BLaER1 (cell line): ENCODE data around the gene TLN1.

Experiments
- H3K27ac ChIP-seq: shearing (Covaris generic); formaldehyde crosslinking; 2 replicates; pipeline ENCODE4 v1.8.1; 2022
- H3K27me3 ChIP-seq: shearing (Covaris generic); formaldehyde crosslinking; 2 replicates; pipeline ENCODE4 v1.8.1; 2022
- H3K36me3 ChIP-seq: shearing (Covaris generic); formaldehyde crosslinking; 2 replicates; pipeline ENCODE4 v1.8.1; 2022
- H3K4me1 ChIP-seq: shearing (Covaris generic); formaldehyde crosslinking; 2 replicates; pipeline ENCODE4 v1.8.1; 2022
- H3K4me2 ChIP-seq: shearing (Covaris generic); formaldehyde crosslinking; 2 replicates; pipeline ENCODE4 v1.8.1; 2022
- H3K4me3 ChIP-seq: shearing (Covaris generic); formaldehyde crosslinking; 2 replicates; pipeline ENCODE4 v1.8.1; 2022
- H3K9ac ChIP-seq: shearing (Covaris generic); formaldehyde crosslinking; 2 replicates; pipeline ENCODE4 v1.8.1; 2022
- H3K9me3 ChIP-seq: shearing (Covaris generic); formaldehyde crosslinking; 2 replicates; pipeline ENCODE4 v1.8.1; 2022
- H4K20me1 ChIP-seq: shearing (Covaris generic); formaldehyde crosslinking; 2 replicates; pipeline ENCODE4 v1.8.1; 2022
- Cebpa-rat ChIP-seq: shearing (Covaris generic); IDR thresholded peaks from 2 replicates; pipeline ENCODE4 v1.8.1; 2022

The TLN1 gene

DNA sequence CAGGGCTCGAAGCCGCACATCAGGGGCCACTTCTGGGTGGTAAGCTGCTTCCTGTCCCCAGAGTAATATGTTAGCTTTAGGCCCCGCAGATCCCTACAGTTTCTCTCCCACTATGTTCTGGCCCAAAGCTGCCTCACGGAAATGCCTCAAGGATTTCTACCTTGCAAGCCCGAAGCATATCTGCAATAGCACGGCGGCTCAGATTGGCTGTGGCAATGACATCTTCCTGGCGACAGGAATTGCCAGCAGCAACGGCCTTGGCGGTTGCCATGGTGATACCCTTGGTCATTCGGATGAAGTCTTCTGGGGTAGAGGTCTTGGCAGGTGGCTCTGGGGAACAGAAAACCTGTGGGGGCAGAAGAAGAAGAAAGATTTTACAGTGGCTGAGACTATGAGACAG lies 32.0 kb downstream of the TLN1 start:
- Histone ChIP-seq H3K4me1 (no peaks in the 10 kb centered on the region), H3K27me3 (no peaks in the 10 kb centered on the region), H3K4me3 (no peak overlapping the region), H3K9ac (no peak overlapping the region), H3K4me2 (no peak overlapping the region), H3K9me3 (no peaks in the 10 kb centered on the region), H3K27ac (no peak overlapping the region), H4K20me1 (no peaks in the 10 kb centered on the region), H3K36me3 (peaks cover 96% of the 10 kb centered on the region)
- no peak for TF ChIP-seq Cebpa-rat

DNA sequence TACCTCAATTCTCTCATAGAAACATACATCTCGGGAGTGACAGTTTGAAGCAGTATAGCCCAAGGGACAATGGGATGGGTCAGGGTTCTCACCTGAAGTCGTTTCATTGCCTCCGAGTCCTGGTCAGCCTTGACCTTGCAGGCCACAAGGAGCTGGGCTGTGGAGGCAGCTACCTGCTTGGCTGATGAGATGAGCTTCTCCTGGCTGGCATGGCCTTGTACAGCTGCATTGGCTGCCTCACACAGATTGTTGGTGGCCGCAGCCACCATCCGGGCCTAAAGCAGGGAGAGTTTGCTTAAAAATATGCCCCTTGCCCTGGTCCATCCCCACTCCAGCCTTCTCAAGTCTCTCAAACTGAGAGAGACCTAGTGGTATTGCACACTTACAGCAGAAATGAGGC lies 33.8 kb downstream of the TLN1 start:
- no peak for TF ChIP-seq Cebpa-rat
- H3K4me2 ChIP-seq = no peak overlapping the region
- H3K27me3 ChIP-seq = no peaks in the 10 kb centered on the region
- H3K4me1 ChIP-seq = no peaks in the 10 kb centered on the region
- H3K9ac ChIP-seq = no peak overlapping the region
- H3K9me3 ChIP-seq = no peaks in the 10 kb centered on the region
- no peak overlapping the region for H3K4me3 ChIP-seq
- no peaks in the 10 kb centered on the region for H4K20me1 ChIP-seq
- peaks cover 78% of the 10 kb centered on the region for H3K36me3 ChIP-seq
- H3K27ac ChIP-seq = no peak overlapping the region

DNA sequence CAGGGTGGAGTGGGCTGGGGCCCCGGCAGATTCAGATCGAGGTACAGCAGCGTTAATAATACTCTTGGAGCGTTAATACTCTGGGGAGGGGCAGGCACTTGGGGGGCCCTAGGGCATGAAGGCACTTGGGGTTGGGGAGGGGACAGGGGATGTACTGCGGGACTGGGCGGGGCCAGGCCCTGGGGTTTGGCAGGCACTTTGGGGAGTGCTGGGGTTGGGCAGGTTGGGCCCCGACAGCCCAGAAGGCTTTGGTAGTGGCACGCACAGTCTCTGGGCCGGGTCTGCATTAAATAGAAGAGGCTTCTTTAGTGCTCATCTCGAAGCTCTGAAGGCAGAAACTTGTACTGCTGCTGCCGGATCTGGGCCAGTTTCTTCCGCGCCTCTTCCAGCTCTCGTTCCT lies 34.5 kb downstream of the TLN1 start:
- Histone ChIP-seq H3K36me3 (peaks cover 71% of the 10 kb centered on the region), H3K27ac (no peak overlapping the region), H4K20me1 (no peaks in the 10 kb centered on the region), H3K27me3 (no peaks in the 10 kb centered on the region), H3K4me3 (no peak overlapping the region), H3K9me3 (no peaks in the 10 kb centered on the region), H3K4me1 (no peaks in the 10 kb centered on the region), H3K4me2 (no peak overlapping the region), H3K9ac (no peak overlapping the region)
- no peak for TF ChIP-seq Cebpa-rat

DNA sequence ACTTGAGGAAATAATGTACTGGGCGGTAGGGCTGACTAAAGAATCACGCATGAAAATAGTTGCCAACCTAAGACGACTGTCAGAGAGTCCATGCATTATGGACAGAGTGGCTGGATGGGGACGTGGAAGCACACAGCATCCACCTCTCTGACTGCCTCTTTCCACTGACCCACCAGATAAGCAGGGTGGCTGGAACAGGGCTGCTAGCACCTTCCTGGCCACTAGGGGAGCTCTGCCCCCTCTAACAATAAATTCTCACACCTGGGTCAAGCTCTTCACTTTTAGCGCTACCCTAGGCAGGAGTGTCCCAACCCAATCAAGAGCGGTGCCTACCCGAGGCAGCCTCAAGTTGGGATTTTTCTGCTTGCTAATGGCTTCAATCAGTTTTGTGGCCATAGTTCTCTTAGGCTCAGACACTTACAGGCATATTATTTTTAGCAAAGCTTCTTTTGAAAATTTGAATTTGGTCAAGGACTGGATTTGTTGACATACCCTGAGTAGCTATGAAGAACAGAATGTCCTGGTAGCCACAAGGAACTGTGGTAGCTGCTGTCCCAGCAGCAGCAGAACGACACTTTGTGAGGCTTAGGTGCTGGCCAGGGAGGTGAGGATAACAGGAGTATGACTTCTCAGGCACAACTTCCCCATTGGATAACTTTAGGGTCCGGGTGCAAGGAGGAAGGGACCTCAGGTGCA lies 35.3 kb downstream of the TLN1 start:
- Histone ChIP-seq H3K27me3 (no peaks in the 10 kb centered on the region), H4K20me1 (no peaks in the 10 kb centered on the region), H3K36me3 (peaks cover 63% of the 10 kb centered on the region), H3K4me1 (no peaks in the 10 kb centered on the region; the same call in 1 of the 2 replicates), H3K4me2 (no peak overlapping the region), H3K27ac (no peak overlapping the region), H3K9me3 (no peaks in the 10 kb centered on the region), H3K4me3 (no peak overlapping the region), H3K9ac (no peak overlapping the region)
- TF ChIP-seq Cebpa-rat = no peak

DNA sequence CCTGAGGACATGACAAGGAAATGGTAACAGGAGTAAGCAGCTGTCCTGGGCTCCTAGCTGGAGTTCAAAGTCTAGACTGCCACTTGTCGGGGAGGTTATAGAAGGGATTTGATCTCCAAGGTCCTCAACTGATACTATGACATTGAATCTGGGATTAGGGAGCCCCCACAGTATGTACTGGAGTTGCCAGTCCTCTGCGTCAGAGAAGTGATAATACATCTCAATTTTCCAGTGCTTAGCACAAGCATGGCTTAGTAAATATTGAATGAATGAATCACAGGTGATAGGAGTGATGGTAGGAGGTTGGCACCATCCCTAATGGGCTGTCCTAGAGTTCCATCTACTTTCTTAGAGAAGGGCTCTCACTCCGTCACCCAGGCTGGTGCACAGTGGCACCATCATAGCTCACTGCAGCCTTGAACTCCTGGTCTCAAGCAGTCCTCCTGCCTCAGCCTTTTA lies 36.0 kb downstream of the TLN1 start:
- no peaks in the 10 kb centered on the region for H3K9me3 ChIP-seq
- no peak overlapping the region for H3K4me2 ChIP-seq
- no peak overlapping the region for H3K27ac ChIP-seq
- no peak overlapping the region for H3K4me3 ChIP-seq
- H3K36me3 ChIP-seq = peaks cover 56% of the 10 kb centered on the region
- no peaks in the 10 kb centered on the region for H3K27me3 ChIP-seq
- H3K9ac ChIP-seq = no peak overlapping the region
- H4K20me1 ChIP-seq = no peaks in the 10 kb centered on the region
- H3K4me1 ChIP-seq = peaks cover 7% of the 10 kb centered on the region
- TF ChIP-seq Cebpa-rat = no peak

DNA sequence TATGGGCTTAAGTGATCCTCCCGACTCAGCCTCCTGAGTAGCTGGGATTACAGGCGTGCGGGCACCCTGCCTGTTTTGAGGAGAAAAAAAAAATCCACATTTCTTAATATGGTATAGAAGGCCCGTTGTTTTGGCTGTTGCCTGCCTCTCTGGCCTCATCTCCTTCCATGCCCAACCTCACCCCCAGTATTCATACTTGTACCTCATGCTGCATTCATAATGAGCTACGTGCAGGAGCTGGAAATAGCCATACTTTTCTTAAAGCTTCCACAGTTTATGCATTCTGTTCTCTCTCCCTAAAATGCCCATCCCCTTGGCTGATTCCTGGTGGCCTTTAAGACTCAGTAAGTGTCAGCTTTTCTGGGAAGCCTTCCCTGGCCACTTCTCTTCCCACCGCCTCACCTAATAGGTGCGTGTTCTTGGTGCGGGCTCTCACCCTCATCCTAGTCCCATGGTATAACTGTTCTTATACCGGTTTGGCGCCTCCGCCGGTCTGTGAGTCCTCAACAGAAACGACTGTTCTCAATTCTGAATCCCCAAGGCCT lies 40.2 kb downstream of the TLN1 start:
- H3K4me2 ChIP-seq = peak overlapping the region; percentile 93
- no peak overlapping the region for H3K4me3 ChIP-seq
- no peak overlapping the region; the same call in 1 of the 2 replicates for H3K9ac ChIP-seq

DNA sequence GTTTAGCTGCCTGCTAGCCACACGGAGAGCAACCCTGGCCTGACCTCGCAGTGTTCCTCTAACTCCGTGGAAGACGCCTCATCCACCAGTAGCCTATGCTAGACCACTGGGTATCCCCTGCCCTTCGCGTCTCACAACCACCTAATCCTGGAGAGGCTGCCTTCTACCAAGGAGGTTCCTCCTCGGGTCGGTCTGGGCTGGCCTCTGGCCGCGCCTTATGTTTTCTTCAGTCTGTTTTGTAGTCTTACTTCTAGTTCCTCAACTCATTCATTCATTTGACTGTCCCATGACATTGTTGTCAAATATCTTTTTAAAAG lies 40.7 kb downstream of the TLN1 start:
- Histone ChIP-seq H3K9ac (peak overlapping the region; percentile 79), H3K4me2 (peak overlapping the region; percentile 93), H3K27me3 (no peaks in the 10 kb centered on the region), H4K20me1 (no peaks in the 10 kb centered on the region), H3K36me3 (peaks cover 9% of the 10 kb centered on the region), H3K4me1 (peaks cover 47% of the 10 kb centered on the region), H3K27ac (peak overlapping the region; percentile 81), H3K9me3 (no peaks in the 10 kb centered on the region), H3K4me3 (peak overlapping the region; percentile 73)
- TF ChIP-seq Cebpa-rat = no peak

More for the DNA sequence above, 40.2 kb downstream of the TLN1 start:
- no peaks in the 10 kb centered on the region for H4K20me1 ChIP-seq
- peak overlapping the region; percentile 81 for H3K27ac ChIP-seq
- no peak for TF ChIP-seq Cebpa-rat
- H3K27me3 ChIP-seq = no peaks in the 10 kb centered on the region
- peaks cover 14% of the 10 kb centered on the region for H3K36me3 ChIP-seq
- H3K4me1 ChIP-seq = peaks cover 42% of the 10 kb centered on the region
- no peaks in the 10 kb centered on the region for H3K9me3 ChIP-seq

DNA sequence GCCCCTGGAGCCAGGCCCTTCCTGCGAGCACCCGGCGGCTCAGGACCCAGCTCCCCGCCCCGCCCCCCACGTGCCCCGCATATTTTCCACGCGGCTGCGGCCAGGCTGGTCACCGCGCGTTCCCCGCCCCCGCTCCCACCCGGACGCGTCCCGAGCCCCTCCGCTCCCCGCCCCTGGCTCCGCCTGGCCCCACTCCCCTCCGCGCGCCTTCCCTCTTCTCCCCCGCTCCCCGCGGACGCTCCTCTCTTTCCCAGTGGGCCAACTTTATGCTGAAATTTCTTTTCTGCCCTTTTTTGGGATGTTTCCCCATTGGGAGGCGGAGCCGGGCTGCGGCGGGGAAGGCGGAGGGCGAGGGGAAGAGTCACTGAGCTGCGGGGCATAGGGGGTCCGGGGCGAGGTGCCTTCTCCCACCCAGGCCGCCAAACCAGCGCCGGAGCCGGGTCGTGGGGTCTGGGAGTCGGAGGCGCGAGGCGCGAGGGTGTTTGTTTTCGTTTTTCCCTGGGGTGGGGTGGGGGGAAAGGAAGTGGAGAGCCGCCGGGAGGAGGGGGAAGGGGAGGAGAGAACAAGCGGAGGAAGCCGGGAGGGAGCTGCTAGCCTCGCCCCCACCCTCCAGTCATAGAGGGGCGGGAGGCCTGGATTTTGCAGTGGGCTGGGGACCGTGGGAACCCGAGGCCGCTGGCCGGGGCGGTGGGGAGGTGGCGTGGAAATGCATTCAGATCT lies 41.2 kb downstream of the TLN1 start:
- Histone ChIP-seq H3K9me3 (no peaks in the 10 kb centered on the region), H4K20me1 (no peaks in the 10 kb centered on the region), H3K27ac (peak overlapping the region; percentile 81), H3K27me3 (no peaks in the 10 kb centered on the region), H3K4me1 (peaks cover 48% of the 10 kb centered on the region), H3K9ac (peak overlapping the region; percentile 79), H3K4me2 (peak overlapping the region; percentile 93), H3K4me3 (peak overlapping the region; percentile 73), H3K36me3 (peaks cover 5% of the 10 kb centered on the region)
- no peak for TF ChIP-seq Cebpa-rat

DNA sequence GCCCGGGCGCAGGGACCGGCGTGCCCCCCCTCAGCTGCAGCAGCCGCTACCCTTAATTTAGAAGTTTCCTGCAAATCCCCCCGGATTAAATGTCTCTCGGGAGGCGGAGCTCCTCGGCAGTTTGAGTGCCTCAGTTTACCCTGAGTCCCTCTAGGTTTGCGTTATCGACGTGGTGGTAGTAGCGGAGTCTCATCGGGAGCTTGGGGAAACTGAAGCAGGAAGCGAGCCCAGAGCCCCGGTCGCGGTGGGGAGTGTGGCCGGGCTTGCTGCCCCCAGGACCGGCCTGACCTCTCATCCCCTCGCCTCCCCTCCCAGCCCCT lies 41.7 kb downstream of the TLN1 start:
- Histone ChIP-seq H3K4me3 (peak overlapping the region; percentile 73), H3K4me2 (peak overlapping the region; percentile 93), H3K27ac (peak overlapping the region; percentile 81), H4K20me1 (no peaks in the 10 kb centered on the region), H3K9me3 (no peaks in the 10 kb centered on the region), H3K27me3 (no peaks in the 10 kb centered on the region), H3K9ac (peak overlapping the region; percentile 79), H3K36me3 (peaks cover 7% of the 10 kb centered on the region), H3K4me1 (peaks cover 48% of the 10 kb centered on the region)
- no peak for TF ChIP-seq Cebpa-rat

DNA sequence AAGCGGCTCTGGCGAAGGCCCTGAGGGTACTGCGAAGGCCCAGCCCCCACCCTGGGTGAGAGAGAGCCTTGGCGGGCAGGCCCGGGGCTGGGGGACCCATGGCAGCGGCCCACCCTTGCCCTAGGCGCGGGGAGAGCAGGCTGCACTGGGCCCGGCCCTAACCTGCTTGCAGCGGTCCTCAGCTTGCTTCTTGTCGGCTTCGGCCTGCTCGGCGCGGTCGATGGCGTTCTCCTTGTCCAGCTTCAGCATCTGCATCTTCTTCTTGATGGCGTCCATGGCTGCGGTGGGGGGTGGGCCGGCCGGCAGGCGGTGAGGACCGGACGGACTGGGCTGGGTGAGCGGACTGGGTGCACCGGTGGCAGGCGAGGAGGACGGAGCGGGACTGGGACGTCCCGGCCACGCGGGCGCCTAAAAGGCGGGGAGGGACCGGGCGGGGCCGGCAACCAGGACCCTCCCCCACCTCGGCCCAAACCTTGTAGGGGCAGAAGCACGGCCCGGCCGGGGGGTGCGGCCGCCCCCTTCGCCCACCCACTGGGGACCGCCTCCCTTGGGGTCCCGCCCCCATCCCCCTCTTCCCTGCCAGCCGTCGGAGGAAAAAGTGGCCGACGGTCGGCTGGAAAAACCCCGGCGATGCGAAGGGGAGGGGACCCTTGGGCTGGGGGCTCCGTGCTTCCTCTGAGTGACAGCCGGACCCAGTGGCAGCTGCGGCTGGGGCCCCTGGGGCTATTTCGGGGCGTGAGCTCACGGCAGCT lies 42.3 kb downstream of the TLN1 start, which contains the start of gene TPM2:
Gene TPM2 (minus strand): TSS at position 384 of the 752 bp plus-strand sequence. CDS start 108 bp downstream, at position 276.
- no peak for TF ChIP-seq Cebpa-rat
- Histone ChIP-seq H3K4me1 (peaks cover 48% of the 10 kb centered on the region), H3K4me3 (peak within 1 kb of the TSS; percentile 73), H3K9ac (peak within 1 kb of the TSS; percentile 79), H3K4me2 (peak within 1 kb of the TSS; percentile 93), H3K27me3 (no peaks in the 10 kb centered on the region), H3K27ac (peak within 1 kb of the TSS; percentile 81), H3K9me3 (no peaks in the 10 kb centered on the region), H3K36me3 (peaks cover 12% of the 10 kb centered on the region), H4K20me1 (no peaks in the 10 kb centered on the region)
